Mesodermal cell (in vitro differentiated cells): Measurements from ENCODE around the gene CCDC34.
"Not testable (repeated sequence)": the region's sequence is repeated elsewhere in the genome, so short reads cannot be mapped to it uniquely, and the experiment has no call there.

Experiments
- H3K27ac ChIP-seq: 2 replicates; pipeline ENCODE4 v1.7.0; 2013; ENCODE audit warnings: mild to moderate bottlenecking, low read depth, low read length, moderate library complexity; ENCODE audit not compliant: severe bottlenecking
- H3K36me3 ChIP-seq: 2 replicates; pipeline ENCODE4 v1.7.1; 2013; ENCODE audit warnings: mild to moderate bottlenecking, low read length, moderate library complexity; ENCODE audit not compliant: control insufficient read depth, insufficient read depth
- H3K4me1 ChIP-seq: one replicate; pipeline ENCODE4 v1.7.1; 2013; ENCODE audit warnings: mild to moderate bottlenecking, low read length; ENCODE audit not compliant: insufficient read depth, control insufficient read depth, poor library complexity, severe bottlenecking
- H3K4me3 ChIP-seq: 2 replicates; pipeline ENCODE4 v1.7.0; 2013; ENCODE audit warnings: low read length, control low read depth, mild to moderate bottlenecking; ENCODE audit not compliant: insufficient read depth, poor library complexity, severe bottlenecking; ENCODE audit errors: extremely low read depth
- H3K9me3 ChIP-seq: 2 replicates; pipeline ENCODE4 v1.7.1; 2013; ENCODE audit warnings: mild to moderate bottlenecking, low read length, moderate library complexity; ENCODE audit not compliant: control insufficient read depth
- WGBS, 2 experiments: methylation state at CpG; one replicate each; pipeline ENCODE4 v1.1.5; 2013; ENCODE audit warnings: missing lambda C conversion rate in 2 of 2; ENCODE audit not compliant: insufficient coverage in 2 of 2; 5-methylcytosine and 5-hydroxymethylcytosine counted together

Gene CCDC34

DNA sequence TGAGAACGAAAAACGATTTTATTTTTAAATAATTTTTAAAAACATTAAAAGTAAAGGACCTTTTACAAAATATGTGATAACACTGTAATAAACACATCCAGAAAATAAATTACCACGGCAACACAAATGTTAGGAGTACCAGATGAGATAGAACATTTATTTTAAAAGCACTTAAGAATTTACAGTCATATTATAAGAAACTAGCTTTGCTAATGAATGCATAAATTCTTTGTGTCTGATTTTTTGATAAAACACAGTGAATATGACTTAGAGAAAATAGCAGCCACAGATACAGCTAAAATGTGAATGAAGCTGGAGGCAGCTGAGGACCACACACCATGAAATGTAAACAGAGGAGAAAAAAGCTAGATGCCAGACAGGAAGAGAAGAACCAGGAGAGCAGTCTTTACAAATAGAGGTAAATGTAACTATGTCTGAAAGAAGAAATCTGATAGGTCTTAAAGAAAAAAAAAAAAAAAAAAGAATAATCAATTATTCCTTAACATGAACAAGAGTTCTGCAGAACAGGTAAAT, 14.6 kb downstream of the CCDC34 start:
- Histone ChIP-seq H3K36me3 (peaks cover 9% of the 10 kb centered on the region), H3K4me1 (peaks cover 24% of the 10 kb centered on the region), H3K4me3 (no peak overlapping the region), H3K9me3 (no peaks in the 10 kb centered on the region), H3K27ac (peak overlapping the region; percentile 36)
- no CpG with 5 or more reads among the region's 3 CpGs for WGBS, 2 experiments

GRCh38 chr11:27347359-27348339, 15.4 kb downstream of the CCDC34 start:
- peaks cover 6% of the 10 kb centered on the region for H3K36me3 ChIP-seq
- H3K4me3 ChIP-seq = no peak overlapping the region
- no peaks in the 10 kb centered on the region for H3K9me3 ChIP-seq
- H3K27ac ChIP-seq = peak overlapping the region; percentile 48
- H3K4me1 ChIP-seq = peaks cover 24% of the 10 kb centered on the region
- WGBS, 2 experiments = 16 to 34% methylated on average over 3 to 4 of the region's 5 CpGs

DNA sequence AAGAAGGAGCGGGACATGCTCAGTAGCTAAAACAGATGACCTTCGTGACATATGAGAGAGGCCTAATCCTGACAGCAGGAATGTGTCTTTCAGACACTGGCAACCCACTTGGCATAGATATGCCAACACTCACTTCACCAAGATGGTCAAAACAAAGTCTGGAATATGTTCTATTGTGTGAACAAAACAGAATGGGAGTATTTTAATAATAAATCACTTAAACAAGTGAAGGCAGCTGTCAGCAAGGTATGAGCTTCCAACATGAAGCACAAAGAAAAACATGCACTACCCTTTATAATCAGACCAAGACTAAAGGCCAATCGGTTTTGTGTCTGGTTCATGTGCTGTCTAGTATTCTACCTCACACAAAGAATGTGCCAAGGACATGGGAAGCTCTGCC, 23.1 kb downstream of the CCDC34 start:
- WGBS, 2 experiments = 83 to 100% methylated on average over 1 to 2 of the region's 3 CpGs
- Histone ChIP-seq H3K9me3 (no peaks in the 10 kb centered on the region), H3K4me3 (no peak overlapping the region), H3K36me3 (peaks cover 16% of the 10 kb centered on the region), H3K27ac (no peak overlapping the region), H3K4me1 (peaks cover 3% of the 10 kb centered on the region)

GRCh38 chr11:27334764-27335163, 28.3 kb downstream of the CCDC34 start:
- 92 to 93% methylated on average over 2 to 3 of the region's 4 CpGs for WGBS, 2 experiments
- not testable (repeated sequence) for H3K4me3 ChIP-seq, H3K9me3 ChIP-seq, H3K27ac ChIP-seq
- Histone ChIP-seq H3K36me3 (peaks cover 18% of the 10 kb centered on the region), H3K4me1 (peaks cover 27% of the 10 kb centered on the region)

GRCh38 chr11:27331981-27332380, 31.0 kb downstream of the CCDC34 start:
- Histone ChIP-seq H3K36me3 (peaks cover 14% of the 10 kb centered on the region), H3K4me1 (peaks cover 31% of the 10 kb centered on the region), H3K4me3 (no peak overlapping the region), H3K9me3 (no peaks in the 10 kb centered on the region), H3K27ac (peak overlapping the region; percentile 86)
- no CpG with 5 or more reads among the region's 2 CpGs for WGBS, 2 experiments

DNA sequence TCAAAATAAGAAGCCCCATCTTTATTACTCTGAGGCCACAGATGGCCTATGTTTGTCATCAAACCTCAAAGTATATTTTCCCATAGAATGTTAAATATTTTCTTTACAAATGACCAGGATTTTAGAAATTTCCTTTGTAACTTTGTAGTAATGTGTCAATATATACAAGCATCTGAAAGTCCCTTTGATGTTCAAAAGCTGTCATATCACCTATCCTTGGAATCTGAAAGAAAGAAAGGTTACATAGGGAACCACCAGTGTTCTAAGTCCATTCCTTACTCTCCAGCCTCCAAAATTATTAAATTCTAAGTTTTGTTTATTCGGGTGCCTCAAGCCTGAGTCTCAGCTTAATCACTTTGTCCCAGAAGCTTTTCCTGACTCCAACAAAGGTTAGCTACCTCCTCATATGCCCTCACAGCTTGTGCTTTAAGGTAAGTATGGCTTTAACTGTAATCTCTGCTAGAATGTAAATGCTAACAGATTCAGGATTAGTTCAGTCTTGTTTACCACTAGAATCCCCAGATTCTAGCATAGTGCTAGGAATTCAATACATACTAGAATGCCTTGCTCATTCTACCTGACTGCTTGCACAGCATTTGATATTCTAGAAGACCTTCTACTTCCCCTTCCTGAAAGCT, 32.3 kb downstream of the CCDC34 start:
- peaks cover 28% of the 10 kb centered on the region for H3K4me1 ChIP-seq
- no CpG with 5 or more reads among the region's 1 CpG for WGBS, 2 experiments
- H3K9me3 ChIP-seq = no peaks in the 10 kb centered on the region
- H3K27ac ChIP-seq = no peak overlapping the region
- H3K36me3 ChIP-seq = peaks cover 9% of the 10 kb centered on the region
- no peak overlapping the region for H3K4me3 ChIP-seq

GRCh38 chr11:27329867-27330632, 33.0 kb downstream of the CCDC34 start:
- no peaks in the 10 kb centered on the region for H3K9me3 ChIP-seq
- H3K36me3 ChIP-seq = peaks cover 7% of the 10 kb centered on the region
- no peak overlapping the region for H3K4me3 ChIP-seq
- no peak overlapping the region for H3K27ac ChIP-seq
- WGBS, 2 experiments = 86 to 100% methylated on average over 1 of the region's 4 CpGs
- H3K4me1 ChIP-seq = peaks cover 28% of the 10 kb centered on the region

DNA sequence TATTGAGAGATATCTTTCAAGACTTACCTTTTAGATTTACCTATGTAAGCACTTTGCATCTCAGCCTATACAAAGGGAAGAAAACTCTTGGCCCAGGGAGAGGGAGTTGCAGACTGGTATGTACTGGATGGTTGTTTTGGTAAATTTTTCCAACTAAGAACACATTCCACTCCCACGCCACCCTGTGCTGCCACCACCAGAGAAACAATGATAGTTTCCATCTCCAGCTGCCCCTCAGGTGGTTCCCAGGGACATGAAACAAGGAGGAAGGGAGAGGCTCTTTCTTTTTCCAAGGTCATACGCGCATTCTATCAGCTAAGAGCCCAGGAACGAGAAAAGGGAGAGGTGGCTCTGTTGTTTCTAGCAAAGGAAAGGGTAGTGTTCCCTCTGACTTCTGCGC, 34.4 kb downstream of the CCDC34 start:
- Histone ChIP-seq H3K4me3 (no peak overlapping the region), H3K36me3 (peaks cover 7% of the 10 kb centered on the region), H3K9me3 (no peaks in the 10 kb centered on the region), H3K4me1 (peaks cover 28% of the 10 kb centered on the region), H3K27ac (no peak overlapping the region)
- WGBS, 2 experiments = 81 to 90% methylated on average over 2 to 4 of the region's 5 CpGs

GRCh38 chr11:27327064-27327463, 36.0 kb downstream of the CCDC34 start:
- H3K9me3 ChIP-seq, H3K36me3 ChIP-seq, H3K27ac ChIP-seq, H3K4me3 ChIP-seq: not testable (repeated sequence)
- no CpG with 5 or more reads among the region's 2 CpGs for WGBS, 2 experiments
- peaks cover 16% of the 10 kb centered on the region for H3K4me1 ChIP-seq

GRCh38 chr11:27322196-27322595, 40.8 kb downstream of the CCDC34 start:
- H3K9me3 ChIP-seq = peaks cover 16% of the 10 kb centered on the region
- not testable (repeated sequence) for H3K27ac ChIP-seq, H3K4me3 ChIP-seq, H3K36me3 ChIP-seq
- 67 to 80% methylated on average over 2 of the region's 3 CpGs for WGBS, 2 experiments
- H3K4me1 ChIP-seq = peaks cover 12% of the 10 kb centered on the region
